GM12878 (cell line): ENCODE data around the gene PTK6. TPM values are rescaled to one million over a fixed set of nuclear protein-coding genes. Genes with fewer than 3 reads are reported as not detected.
A peak's percentile ranks its signal among the peaks of the same experiment; 100 is the strongest.

ENCODE experiments used
- ATAC-seq: fragments of 200-7000 bp; cut with Tn5 transposase; 3 replicates; pipeline ENCODE4 v1.9.1; 2020; ENCODE audit warnings: mild to moderate bottlenecking, moderate library complexity
- BruUV-seq: library from RNA; stranded (reverse); fragments of 400-500 nt; replicated peaks from 2 replicates; lab custom pipeline; 2021; lab: Mats Ljungman, UMichigan
- CTCF ChIA-PET: fragments of 300-600 bp; sonication (Branson Sonifier 250); formaldehyde crosslinking; extraction: SDS; loops from one replicate; lab custom pipeline; 2021; ENCODE audit warnings: inconsistent platforms; lab: Yijun Ruan, JAX
- POLR2A ChIA-PET: fragments of 350-600 bp; formaldehyde crosslinking; extraction: SDS; loops from one replicate; lab custom pipeline; 2021; ENCODE audit warnings: inconsistent platforms; lab: Charles Lee
- RAD21 ChIA-PET: fragments of 300-600 bp; sonication (Branson Sonifier 250); formaldehyde crosslinking; loops from one replicate; lab custom pipeline; 2023; ENCODE audit warnings: antibody characterized with exemption; ENCODE audit not compliant: unreplicated experiment; lab: Charles Lee
- SMC1A ChIA-PET: fragments of 300-600 bp; sonication (Branson Sonifier 250); formaldehyde crosslinking; loops from one replicate; lab custom pipeline; 2023; ENCODE audit not compliant: unreplicated experiment, uncharacterized antibody; lab: Charles Lee
- DNase-seq: peaks from one replicate; pipeline ENCODE4 v3.0.0-alpha.2; 2011; ENCODE audit warnings: low read depth, low spot score
- FAIRE-seq: peaks from 3 replicates; lab custom pipeline; 2011; peaks lifted over from hg19 to GRCh38; lab: Jason Lieb, UNC
- H2AFZ ChIP-seq: 2 replicates; pipeline ENCODE4 v1.6.0; 2011; ENCODE audit warnings: low read depth, low read length, control low read depth; ENCODE audit not compliant: control insufficient read depth
- H3K27ac ChIP-seq: 2 replicates; pipeline ENCODE4 v1.5.1; 2011; ENCODE audit warnings: control low read depth; ENCODE audit not compliant: control insufficient read depth, insufficient read depth
- H3K27me3 ChIP-seq, 2 experiments: replicated peaks in 1 of 2; 2 replicates each; pipeline versions ENCODE4 v1.6.0 to v1.6.1; 2011; ENCODE audit warnings: low read length in 1 of 2; ENCODE audit not compliant: control insufficient read depth in 2 of 2, insufficient read depth in 2 of 2
- H3K36me3 ChIP-seq, 2 experiments: 2 replicates each; pipeline ENCODE4 v1.5.1; 2011; ENCODE audit warnings: low read length in 1 of 2; ENCODE audit not compliant: control insufficient read depth in 2 of 2, insufficient read depth in 2 of 2
- H3K4me1 ChIP-seq: 2 replicates; pipeline ENCODE4 v1.6.1; 2011; ENCODE audit warnings: mild to moderate bottlenecking, low read length, moderate library complexity, mixed read lengths; ENCODE audit not compliant: control insufficient read depth, insufficient read depth
- H3K4me2 ChIP-seq: 2 replicates; pipeline ENCODE4 v1.6.0; 2011; ENCODE audit warnings: control low read depth; ENCODE audit not compliant: control insufficient read depth, insufficient read depth
- H3K4me3 ChIP-seq: fragments of 200-600 bp; sonication (generic); 2 replicates; pipeline ENCODE4 v1.5.1; 2016
- H3K79me2 ChIP-seq: 2 replicates; pipeline ENCODE4 v1.6.0; 2011; ENCODE audit warnings: low read length; ENCODE audit not compliant: control insufficient read depth, insufficient read depth
- H3K9ac ChIP-seq: 2 replicates; pipeline ENCODE4 v1.8.0; 2011; ENCODE audit warnings: low read length, control low read depth, mixed read lengths; ENCODE audit not compliant: control insufficient read depth, insufficient read depth
- H3K9me3 ChIP-seq: replicated peaks from 3 replicates; pipeline ENCODE4 v1.5.1; 2011; ENCODE audit warnings: mild to moderate bottlenecking, low read length; ENCODE audit not compliant: control insufficient read depth, insufficient read depth
- H4K20me1 ChIP-seq: 2 replicates; pipeline ENCODE4 v1.6.0; 2011; ENCODE audit not compliant: control insufficient read depth, insufficient read depth
- BCL11A ChIP-seq: IDR thresholded peaks from 2 replicates; pipeline ENCODE4 v1.6.1; 2011; ENCODE audit warnings: low read depth, low read length
- CHD1 ChIP-seq: IDR thresholded peaks from 2 replicates; pipeline ENCODE4 v1.6.1; 2012; ENCODE audit warnings: low read depth, low read length, improper control_type of control experiment
- DPF2 ChIP-seq: fragments of 450-650 bp; IDR thresholded peaks from 2 replicates; pipeline ENCODE4 v1.6.1; 2017; ENCODE audit warnings: mild to moderate bottlenecking
- HSF1 ChIP-seq: fragments of 150-350 bp; IDR thresholded peaks from 2 replicates; pipeline ENCODE4 v1.6.1; 2014; ENCODE audit warnings: mild to moderate bottlenecking, low read depth, low read length
- IRF5 ChIP-seq: fragments of 450-650 bp; IDR thresholded peaks from 2 replicates; pipeline ENCODE4 v1.6.1; 2017; ENCODE audit warnings: borderline replicate concordance
- PAX5 ChIP-seq: IDR thresholded peaks from 2 replicates; pipeline ENCODE4 v1.6.1; 2011; ENCODE audit warnings: low read depth, low read length, borderline replicate concordance
- POU2F2 ChIP-seq: IDR thresholded peaks from 3 replicates; pipeline ENCODE4 v1.6.1; 2011; ENCODE audit warnings: low read depth, mild to moderate bottlenecking, low read length, borderline replicate concordance
- WRNIP1 ChIP-seq: IDR thresholded peaks from 2 replicates; pipeline ENCODE4 v1.6.1; 2011; ENCODE audit warnings: low read depth, low read length, improper control_type of control experiment, borderline replicate concordance
- WGBS: methylation state at CpG from one replicate; pipeline ENCODE4 v1.1.6; 2016; ENCODE audit warnings: low lambda C conversion rate; ENCODE audit not compliant: insufficient replicate concordance, insufficient coverage; ENCODE audit errors: missing lambda C conversion rate; 5-methylcytosine and 5-hydroxymethylcytosine counted together
- in situ Hi-C: fragments of 300-500 bp; cut with MboI; formaldehyde crosslinking; loops from 9 replicates; pipeline ENCODE4 v1.14.3; 2018; ENCODE audit warnings: mixed read lengths
- intact Hi-C: fragments of 100-400 bp; cut with micrococcal nuclease; formaldehyde crosslinking; loops from one replicate; pipeline ENCODE4 v1.14.2; 2022; ENCODE audit not compliant: unreplicated experiment
- polyA plus RNA-seq, 11 experiments: library from polyadenylated mRNA; depleted of rRNA in 4 of 11; unstranded in 6 of 11; stranded (reverse) in 5 of 11; fragments of >200 nt; fragmentation: Nextera tagmentation in 4 of 11; fragmentation: Illumina TruSeq in 1 of 11; extraction: Ambion mirVana in 4 of 11; extraction: Trizol in 1 of 11; gene quantifications; 1 replicate in 1 of 11; 2 replicates in 10 of 11; pipeline versions ENCODE4 v1.2.1 to v1.2.3, GENCODE V29; 2011 to 2016; ENCODE audit warnings: inconsistent platforms in 2 of 11, missing spikeins in 2 of 11, low read depth in 1 of 11
- total RNA-seq, 4 experiments: library from RNA; depleted of rRNA in 3 of 4; stranded (reverse); fragments of >200 nt in 3 of 4; fragmentation: Illumina TruSeq in 1 of 4; extraction: Trizol in 1 of 4; gene quantifications; 2 replicates each; pipeline versions ENCODE4 v1.2.1 to v1.2.3, GENCODE V29; 2013 to 2021
- TF ChIP-seq, protein P1 (sequence below): IDR thresholded peaks from 2 replicates; pipeline ENCODE4 v1.6.1; 2011; ENCODE audit warnings: borderline replicate concordance, low read depth, mild to moderate bottlenecking, moderate library complexity, mixed read lengths, low read length; ENCODE audit not compliant: insufficient read depth; ENCODE audit errors: extremely low read length
- TF ChIP-seq, protein P2 (sequence below): IDR thresholded peaks from 2 replicates; pipeline ENCODE4 v1.6.1; 2012; ENCODE audit warnings: low read depth, low read length, improper control_type of control experiment

Gene PTK6
- total and polyA plus RNA-seq, 10 of the 15 experiments (the other 5 are each of a cell fraction or from before 2014, with no cell fraction given) = 0.02 to 0.21 (median 0.09) TPM; not detected in 3

DNA sequence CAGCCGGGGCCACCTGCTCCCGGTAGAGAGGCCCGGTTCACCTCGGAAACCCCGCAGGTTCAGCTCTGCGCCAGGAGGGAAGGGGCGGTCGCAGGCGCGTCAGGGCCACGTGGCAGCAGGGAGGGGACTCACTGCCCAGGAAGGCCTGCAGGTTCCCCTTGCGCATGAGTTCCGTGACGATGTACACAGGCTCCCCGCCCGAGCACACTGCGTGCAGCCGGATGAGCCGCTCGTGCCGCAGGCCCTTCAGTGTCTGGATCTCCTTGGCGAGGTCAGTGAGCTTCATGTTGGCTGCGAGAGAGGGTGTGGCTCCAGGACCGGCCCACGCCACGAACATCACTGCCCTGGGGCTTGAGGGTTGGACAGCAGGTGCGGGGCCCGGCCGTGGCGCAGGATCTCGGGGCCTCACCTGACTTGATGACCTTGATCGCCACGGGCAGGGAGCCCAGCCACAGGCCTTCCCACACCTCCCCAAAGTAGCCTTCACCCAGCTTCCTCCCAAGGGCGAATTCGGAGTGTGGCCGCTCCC, 4.9 kb upstream of the PTK6 start:
- Histone ChIP-seq H3K79me2 (no peaks in the 10 kb centered on the region), H3K4me1 (peaks cover 23% of the 10 kb centered on the region), H3K27ac (no peak overlapping the region), H3K27me3 (no peaks in the 10 kb centered on the region), H3K9me3 (no peaks in the 10 kb centered on the region), H3K9ac (no peak overlapping the region), H3K36me3 (no peaks in the 10 kb centered on the region), H4K20me1 (no peaks in the 10 kb centered on the region), H3K4me3 (no peak overlapping the region), H2AFZ (no peak overlapping the region), H3K4me2 (no peak overlapping the region)
- TF ChIP-seq, protein P1, sequence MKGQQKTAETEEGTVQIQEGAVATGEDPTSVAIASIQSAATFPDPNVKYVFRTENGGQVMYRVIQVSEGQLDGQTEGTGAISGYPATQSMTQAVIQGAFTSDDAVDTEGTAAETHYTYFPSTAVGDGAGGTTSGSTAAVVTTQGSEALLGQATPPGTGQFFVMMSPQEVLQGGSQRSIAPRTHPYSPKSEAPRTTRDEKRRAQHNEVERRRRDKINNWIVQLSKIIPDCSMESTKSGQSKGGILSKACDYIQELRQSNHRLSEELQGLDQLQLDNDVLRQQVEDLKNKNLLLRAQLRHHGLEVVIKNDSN = peak; percentile 36
- TF ChIP-seq IRF5 = no peak
- WGBS = 66% methylated on average over 31 of the region's 36 CpGs
- BruUV-seq = no TSS peak
- ChIA-PET POLR2A (interaction anchor here (1.1 to 1.5 kb wide), 3 partner anchors 11 to 100 kb away, joined by 3 read pairs; no protein-coding TSS in a partner anchor), RAD21 (interaction anchor here (0.8 to 1.7 kb wide), 4 partner anchors 11 to 100 kb away, joined by 3 to 9 read pairs (median 6); partner anchors contain the start of gene HELZ2), CTCF (interaction anchor here (1.0 to 1.3 kb wide), 3 partner anchors 10 to 31 kb away, joined by 3 to 9 read pairs (median 4); partner anchors contain the start of gene HELZ2), SMC1A (interaction anchor here (1.2 kb wide), 1 partner anchor 100 kb away, joined by 4 read pairs; no protein-coding TSS in a partner anchor)
- DNase-seq = no peak
- no peak for ATAC-seq
- no peak for FAIRE-seq
- in situ Hi-C loops = no loop called here
- intact Hi-C loops = no loop called here

DNA sequence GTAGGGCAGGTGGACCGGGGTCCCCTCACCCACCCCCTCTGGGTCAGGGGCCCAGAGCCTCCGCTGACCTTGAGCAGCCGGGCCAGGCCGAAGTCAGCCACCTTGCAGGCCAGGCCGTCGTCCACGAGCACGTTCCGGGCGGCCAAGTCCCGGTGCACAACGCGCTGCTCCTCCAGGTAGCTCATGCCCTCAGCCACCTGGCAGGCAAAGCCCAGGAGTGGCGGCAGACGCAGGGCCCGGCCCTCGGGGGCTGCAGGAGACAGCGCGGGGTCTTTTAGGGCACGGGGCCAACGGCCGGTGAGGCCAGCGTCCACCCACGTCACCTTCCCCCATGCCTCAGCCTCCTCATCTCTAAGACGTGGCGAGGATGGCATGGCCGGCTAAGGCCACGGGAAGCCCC, 4.2 kb upstream of the PTK6 start:
- DNase-seq = no peak
- CTCF ChIA-PET = no interaction called here
- Histone ChIP-seq H3K9me3 (no peaks in the 10 kb centered on the region), H3K79me2 (no peaks in the 10 kb centered on the region), H3K4me1 (peaks cover 26% of the 10 kb centered on the region), H3K9ac (no peak overlapping the region), H3K4me3 (no peak overlapping the region), H3K4me2 (no peak overlapping the region), H3K27me3 (no peaks in the 10 kb centered on the region), H2AFZ (no peak overlapping the region), H3K36me3 (no peaks in the 10 kb centered on the region), H4K20me1 (no peaks in the 10 kb centered on the region), H3K27ac (no peak overlapping the region)
- intact Hi-C loops = no loop called here
- SMC1A ChIA-PET = no interaction called here
- POLR2A ChIA-PET = no interaction called here
- no peak for ATAC-seq
- WGBS = 93% methylated on average over 28 of the region's 28 CpGs
- TF ChIP-seq WRNIP1 = no peak
- no peak for TF ChIP-seq BCL11A
- TF ChIP-seq HSF1 = no peak
- TF ChIP-seq PAX5 = no peak
- no peak for TF ChIP-seq POU2F2
- TF ChIP-seq CHD1 = no peak
- TF ChIP-seq DPF2 = no peak
- TF ChIP-seq, protein P2, sequence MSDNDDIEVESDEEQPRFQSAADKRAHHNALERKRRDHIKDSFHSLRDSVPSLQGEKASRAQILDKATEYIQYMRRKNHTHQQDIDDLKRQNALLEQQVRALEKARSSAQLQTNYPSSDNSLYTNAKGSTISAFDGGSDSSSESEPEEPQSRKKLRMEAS = no peak
- RAD21 ChIA-PET = interaction anchor here (0.8 kb wide), 1 partner anchor 11 kb away, joined by 3 read pairs; no protein-coding TSS in a partner anchor
- FAIRE-seq = no peak
- no TSS peak for BruUV-seq
- in situ Hi-C loops = no loop called here
